Measurements from ENCODE around the gene EPS8.

EPS8 gene

DNA sequence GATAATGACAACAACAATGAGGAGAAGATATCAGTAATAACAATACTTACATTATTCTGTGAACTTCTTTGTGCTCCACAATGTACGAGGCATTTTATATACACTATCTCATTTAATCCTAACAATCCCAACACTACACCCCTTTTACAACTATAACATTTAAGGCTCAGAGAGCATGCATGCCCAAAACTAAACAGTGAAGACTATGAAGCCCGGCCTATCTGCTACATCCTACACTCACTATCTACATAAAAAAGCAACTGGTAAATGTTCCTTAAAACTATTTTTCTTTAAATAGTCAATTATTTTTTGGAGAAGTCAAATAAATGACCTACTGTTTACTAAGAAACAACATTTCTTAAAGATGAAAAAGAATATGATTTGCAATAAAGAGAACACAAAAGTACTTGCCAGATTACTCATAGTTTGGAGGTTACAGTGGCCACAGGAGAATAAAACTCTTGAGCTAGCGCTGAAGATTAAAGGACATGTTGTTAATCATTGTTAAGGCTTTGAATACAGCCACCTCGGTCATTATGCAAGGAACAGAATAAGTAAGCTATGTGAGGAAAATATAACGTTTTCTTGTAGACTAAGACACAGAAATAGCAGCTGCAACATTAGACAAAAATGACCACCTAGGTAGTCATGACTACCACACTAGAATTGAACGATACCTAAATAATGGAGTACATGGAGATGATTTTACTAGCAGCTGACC is 56.7 kb downstream of the EPS8 start:
- peaks cover 11 to 17% of the 10 kb centered on the region in 2 donors for H3K27me3 Mint-ChIP-seq
- H3K27ac Mint-ChIP-seq = no peak overlapping the region
- H3K4me3 Mint-ChIP-seq = no peak overlapping the region
- H3K36me3 Mint-ChIP-seq (ENCODE audit: insufficient read depth) = no peaks in the 10 kb centered on the region
- no peaks in the 10 kb centered on the region for H3K9me3 Mint-ChIP-seq
- DNase-seq = no peak
- no peaks in the 10 kb centered on the region for H3K4me1 Mint-ChIP-seq (ENCODE audit: low read depth in 2 of 2)
- ATAC-seq (replicated peaks) = no peak

DNA sequence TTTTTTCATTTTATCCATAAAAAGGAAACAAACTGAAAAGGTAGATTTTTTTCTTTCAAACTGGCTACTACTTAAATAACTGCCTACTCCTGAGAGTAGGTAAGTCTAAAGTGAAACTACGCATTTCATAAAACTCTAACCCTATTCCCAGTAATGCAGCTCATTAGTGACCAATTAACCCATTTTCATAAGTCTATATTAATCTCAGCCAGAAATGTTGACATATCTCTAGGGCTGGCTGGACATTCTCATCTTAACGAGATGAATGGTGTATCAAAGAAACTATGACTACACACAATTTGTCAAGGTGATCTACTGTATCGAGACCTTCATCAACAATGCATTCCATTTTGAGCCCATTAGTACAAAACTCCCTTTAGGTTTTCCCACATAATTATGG is 57.2 kb downstream of the EPS8 start:
- H3K27me3 Mint-ChIP-seq = peaks cover 11 to 17% of the 10 kb centered on the region in 2 donors
- H3K27ac Mint-ChIP-seq = no peak overlapping the region
- H3K4me3 Mint-ChIP-seq = no peak overlapping the region
- H3K4me1 Mint-ChIP-seq (ENCODE audit: low read depth in 2 of 2) = no peaks in the 10 kb centered on the region
- H3K36me3 Mint-ChIP-seq (ENCODE audit: insufficient read depth) = no peaks in the 10 kb centered on the region
- DNase-seq = no peak
- H3K9me3 Mint-ChIP-seq = no peaks in the 10 kb centered on the region
- no peak for ATAC-seq (replicated peaks)

DNA sequence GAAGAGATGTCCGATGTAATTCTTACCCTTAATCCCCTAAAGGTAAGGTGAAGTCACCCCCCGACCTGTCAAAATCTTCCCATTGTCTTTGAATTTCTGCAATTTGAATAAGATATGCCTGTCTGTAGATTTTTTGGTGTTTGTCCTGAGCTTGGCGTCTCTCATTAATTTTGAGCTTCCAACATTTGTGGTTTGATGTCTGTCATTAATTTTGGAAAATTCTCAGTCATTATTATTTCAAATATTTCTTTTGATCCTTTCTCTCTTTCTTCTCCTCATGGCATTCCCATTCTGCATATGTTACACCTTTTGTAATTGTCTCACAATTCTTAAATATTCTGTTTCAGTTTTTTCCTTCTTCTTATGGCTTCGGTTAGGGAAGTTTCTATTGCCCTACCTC is 60.1 kb downstream of the EPS8 start:
- ATAC-seq (replicated peaks) = no peak
- no peak for DNase-seq
- peaks cover 17 to 25% of the 10 kb centered on the region in 2 donors for H3K27me3 Mint-ChIP-seq
- H3K4me1 Mint-ChIP-seq (ENCODE audit: low read depth in 2 of 2) = no peaks in the 10 kb centered on the region
- no peak overlapping the region for H3K4me3 Mint-ChIP-seq
- H3K27ac Mint-ChIP-seq = no peak overlapping the region
- no peaks in the 10 kb centered on the region for H3K9me3 Mint-ChIP-seq
- H3K36me3 Mint-ChIP-seq (ENCODE audit: insufficient read depth) = no peaks in the 10 kb centered on the region

DNA sequence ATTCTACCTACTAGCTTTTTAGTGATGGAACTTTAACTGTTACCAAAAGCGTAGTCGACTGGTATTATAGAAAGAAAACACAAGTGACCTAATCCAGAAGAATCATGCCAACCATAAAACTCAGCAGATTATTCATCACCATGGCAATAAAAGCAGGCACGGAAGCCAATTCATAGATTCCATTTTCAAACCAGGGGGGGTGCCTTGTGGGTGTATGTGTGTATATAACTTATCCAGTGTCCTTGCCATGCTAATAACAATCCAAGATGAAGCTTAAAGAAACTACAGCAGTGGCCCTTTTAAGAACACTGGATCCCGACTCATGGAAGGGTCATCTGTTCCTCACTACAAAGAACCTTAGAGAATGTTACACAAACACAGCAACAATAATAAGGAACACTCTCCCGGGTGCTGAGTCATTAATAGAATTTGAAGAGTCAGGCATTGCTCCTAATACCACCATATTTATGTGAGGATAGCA is 61.0 kb downstream of the EPS8 start:
- no peak for ATAC-seq (replicated peaks)
- Mint-ChIP-seq H3K4me1 (ENCODE audit: low read depth in 2 of 2) (no peaks in the 10 kb centered on the region), H3K4me3 (no peak overlapping the region), H3K36me3 (ENCODE audit: insufficient read depth) (no peaks in the 10 kb centered on the region), H3K27me3 (peaks cover 17 to 25% of the 10 kb centered on the region in 2 donors), H3K9me3 (no peaks in the 10 kb centered on the region), H3K27ac (no peak overlapping the region)
- DNase-seq = no peak

DNA sequence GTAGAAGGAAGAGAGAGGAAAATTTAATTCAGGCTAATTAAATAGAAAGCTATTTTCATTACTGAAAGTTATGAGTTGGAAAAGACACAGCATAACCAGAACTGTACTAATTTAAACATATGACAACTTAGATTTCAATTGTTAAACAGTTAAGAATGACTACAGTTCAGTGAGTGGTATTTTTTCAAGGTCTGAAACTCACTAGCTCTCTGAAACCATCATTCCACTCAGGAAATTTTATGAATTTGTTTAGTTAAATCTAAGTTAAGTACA is 62.4 kb downstream of the EPS8 start:
- no peaks in the 10 kb centered on the region for H3K36me3 Mint-ChIP-seq (ENCODE audit: insufficient read depth)

DNA sequence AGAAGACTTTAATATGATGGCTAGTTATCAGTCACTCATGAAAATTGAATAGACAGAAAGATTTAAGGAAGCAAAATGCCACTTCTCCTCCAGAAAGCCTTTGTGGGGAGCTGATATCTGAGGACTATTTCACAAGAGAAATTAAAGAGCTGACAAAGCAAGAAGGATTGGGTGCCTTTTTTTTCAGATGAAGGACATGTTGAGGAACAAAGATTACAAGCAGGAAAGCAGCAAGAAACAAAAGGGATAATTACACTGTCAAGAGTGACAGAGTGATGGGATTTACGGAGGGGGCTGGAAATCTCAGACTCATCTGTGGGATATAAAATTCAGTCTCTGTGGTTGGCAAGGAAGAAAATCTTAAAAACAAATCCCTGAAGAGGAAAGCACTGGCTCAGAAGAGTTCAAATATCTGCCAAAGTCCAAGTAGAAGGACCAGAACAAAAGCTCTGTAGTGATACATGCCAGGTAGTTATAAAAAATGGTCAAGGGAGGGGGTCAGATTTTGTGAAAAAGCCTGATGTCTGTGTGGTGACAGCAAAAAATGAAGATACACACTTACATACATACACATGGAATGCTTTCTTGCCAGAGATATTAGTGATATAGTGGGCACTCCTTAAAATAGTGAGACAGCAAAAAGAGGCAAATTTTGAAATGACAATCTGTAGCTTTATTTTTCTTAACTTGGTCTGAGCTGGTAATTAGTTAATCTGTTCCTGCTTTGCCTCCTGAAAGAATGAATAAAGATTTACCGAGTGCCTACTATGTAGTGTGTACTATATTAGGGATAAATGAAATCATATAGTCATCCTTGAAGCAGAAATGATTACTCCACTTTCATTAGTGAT is 62.9 kb downstream of the EPS8 start:
- ATAC-seq (replicated peaks) (no peak), DNase-seq (no peak)
- Mint-ChIP-seq H3K27me3 (peaks cover 24 to 28% of the 10 kb centered on the region in 2 donors), H3K9me3 (no peaks in the 10 kb centered on the region), H3K27ac (no peak overlapping the region), H3K36me3 (ENCODE audit: insufficient read depth) (no peaks in the 10 kb centered on the region), H3K4me3 (no peak overlapping the region), H3K4me1 (ENCODE audit: low read depth in 2 of 2) (no peaks in the 10 kb centered on the region)

More for the DNA sequence above, 62.4 kb downstream of the EPS8 start:
- H3K4me3 Mint-ChIP-seq = no peak overlapping the region
- ATAC-seq (replicated peaks) (no peak), DNase-seq (no peak)
- H3K27ac Mint-ChIP-seq = no peak overlapping the region
- no peaks in the 10 kb centered on the region for H3K4me1 Mint-ChIP-seq (ENCODE audit: low read depth in 2 of 2)
- H3K9me3 Mint-ChIP-seq = no peaks in the 10 kb centered on the region
- H3K27me3 Mint-ChIP-seq = peaks cover 24 to 25% of the 10 kb centered on the region in 2 donors

DNA sequence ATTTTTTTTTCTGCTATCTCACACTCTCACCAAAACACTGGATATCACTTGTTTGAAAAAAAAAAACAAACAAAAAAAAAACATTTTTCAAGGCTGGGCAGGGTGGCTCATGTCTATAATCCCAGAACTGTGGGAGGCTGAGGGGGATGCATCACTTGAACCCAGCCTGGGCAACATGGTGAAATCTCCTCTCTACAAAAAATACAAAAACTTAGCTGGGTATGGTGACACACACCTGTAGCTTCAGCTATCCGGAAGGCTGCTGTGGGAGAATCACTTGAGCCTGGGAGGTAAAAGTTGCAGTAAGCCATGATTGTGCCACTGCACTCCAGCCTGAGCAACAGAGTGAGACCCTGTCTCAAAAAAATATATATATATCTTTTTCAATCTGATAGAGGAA is 66.2 kb downstream of the EPS8 start:
- no peak overlapping the region for H3K4me3 Mint-ChIP-seq
- ATAC-seq (replicated peaks) = no peak
- peak overlapping the region in 1 of 2 donors; percentile 19 for H3K27ac Mint-ChIP-seq
- no peaks in the 10 kb centered on the region for H3K36me3 Mint-ChIP-seq (ENCODE audit: insufficient read depth)
- peaks cover 8 to 19% of the 10 kb centered on the region in 2 donors for H3K27me3 Mint-ChIP-seq
- DNase-seq = no peak
- no peaks in the 10 kb centered on the region for H3K4me1 Mint-ChIP-seq (ENCODE audit: low read depth in 2 of 2)
- H3K9me3 Mint-ChIP-seq = no peaks in the 10 kb centered on the region

DNA sequence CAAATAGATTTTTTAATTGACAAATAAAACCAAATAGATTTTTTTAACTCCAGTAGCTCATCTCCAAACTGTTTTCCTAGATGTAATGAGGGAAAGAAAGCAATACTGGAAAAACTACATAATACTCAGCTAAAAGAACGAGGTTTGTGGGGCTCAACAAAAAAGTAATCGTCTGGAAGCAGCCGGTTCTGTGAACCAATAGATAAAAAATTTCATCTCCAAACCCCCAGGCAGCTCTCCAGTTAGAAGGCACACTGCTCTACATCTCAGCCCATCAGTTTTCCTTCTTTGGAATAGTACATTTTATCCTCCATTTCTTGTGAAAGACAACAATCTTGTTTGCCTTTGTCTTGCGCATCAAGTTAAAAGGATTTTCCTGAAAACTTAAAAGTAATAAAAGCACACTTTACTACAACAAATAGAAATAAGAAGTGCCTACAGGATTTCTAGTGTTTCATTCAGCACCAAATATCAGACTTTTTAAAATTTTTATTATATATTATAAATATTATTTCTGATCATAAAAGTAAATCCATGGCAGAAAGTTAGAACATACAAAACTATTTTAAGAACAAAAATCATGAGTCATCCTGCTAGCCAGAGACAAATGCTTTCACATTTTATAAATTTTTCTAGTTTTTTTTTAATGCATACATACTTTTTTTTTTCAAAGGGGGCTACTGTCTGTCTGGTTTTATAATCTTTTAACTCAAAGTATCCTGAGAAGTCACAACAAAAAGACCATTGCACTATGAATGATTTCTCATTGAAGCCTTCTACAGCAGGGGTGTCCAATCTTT is 67.7 kb downstream of the EPS8 start:
- H3K4me3 Mint-ChIP-seq = no peak overlapping the region
- H3K9me3 Mint-ChIP-seq = no peaks in the 10 kb centered on the region
- peaks cover 8 to 25% of the 10 kb centered on the region in 2 donors for H3K27me3 Mint-ChIP-seq
- no peak overlapping the region for H3K27ac Mint-ChIP-seq
- DNase-seq (no peak), ATAC-seq (replicated peaks) (no peak)
- no peaks in the 10 kb centered on the region for H3K36me3 Mint-ChIP-seq (ENCODE audit: insufficient read depth)
- H3K4me1 Mint-ChIP-seq (ENCODE audit: low read depth in 2 of 2) = no peaks in the 10 kb centered on the region

DNA sequence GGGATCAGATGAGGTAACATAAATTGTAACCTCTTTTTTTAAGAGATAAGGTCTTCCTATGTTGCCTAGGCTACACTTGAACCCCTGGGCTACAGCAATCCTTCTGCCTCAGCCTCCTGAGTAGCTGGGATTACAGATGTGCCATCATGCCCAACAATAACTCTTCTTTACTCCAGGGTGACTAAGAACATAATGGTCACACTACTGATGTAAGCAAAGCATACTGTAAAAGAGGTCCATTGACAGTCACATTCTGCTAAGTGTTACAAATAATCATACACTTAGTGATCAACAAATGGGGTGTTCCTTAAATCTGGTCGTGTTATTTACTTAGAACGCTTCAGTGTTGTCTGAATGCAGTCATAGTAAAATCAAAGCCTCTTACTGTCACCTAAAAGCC is 68.9 kb downstream of the EPS8 start:
- DNase-seq (no peak), ATAC-seq (replicated peaks) (no peak)
- peaks cover 0 to 1% of the 10 kb centered on the region in 2 donors for H3K9me3 Mint-ChIP-seq
- H3K27ac Mint-ChIP-seq = no peak overlapping the region
- no peaks in the 10 kb centered on the region for H3K4me1 Mint-ChIP-seq (ENCODE audit: low read depth in 2 of 2)
- H3K4me3 Mint-ChIP-seq = no peak overlapping the region
- peaks cover 1% of the 10 kb centered on the region for H3K36me3 Mint-ChIP-seq (ENCODE audit: insufficient read depth)
- H3K27me3 Mint-ChIP-seq = peaks cover 12 to 23% of the 10 kb centered on the region in 2 donors

DNA sequence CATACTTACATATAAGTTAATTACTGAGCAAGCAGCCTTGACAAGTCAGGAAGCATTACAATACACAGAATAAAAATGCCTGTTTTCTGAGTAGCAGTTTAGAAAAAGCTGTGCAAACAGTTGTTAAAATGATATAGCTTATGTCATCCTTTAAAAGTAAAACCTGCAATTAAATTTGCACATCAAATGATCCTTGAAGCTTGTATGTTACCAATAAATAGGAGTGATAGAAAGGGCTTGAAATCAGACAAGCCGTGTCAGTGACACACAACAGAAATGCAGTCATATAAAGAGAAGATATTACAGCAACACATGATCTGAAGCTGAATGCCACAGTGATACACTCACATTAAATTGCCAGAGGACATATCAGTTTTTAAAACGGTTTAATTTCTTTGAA is 70.0 kb downstream of the EPS8 start:
- no peak for ATAC-seq (replicated peaks)
- Mint-ChIP-seq H3K4me1 (ENCODE audit: low read depth in 2 of 2) (no peaks in the 10 kb centered on the region), H3K4me3 (no peak overlapping the region), H3K27ac (no peak overlapping the region), H3K9me3 (peaks cover 0 to 1% of the 10 kb centered on the region in 2 donors), H3K36me3 (ENCODE audit: insufficient read depth) (peaks cover 4% of the 10 kb centered on the region), H3K27me3 (peaks cover 20 to 22% of the 10 kb centered on the region in 2 donors)
- no peak for DNase-seq

DNA sequence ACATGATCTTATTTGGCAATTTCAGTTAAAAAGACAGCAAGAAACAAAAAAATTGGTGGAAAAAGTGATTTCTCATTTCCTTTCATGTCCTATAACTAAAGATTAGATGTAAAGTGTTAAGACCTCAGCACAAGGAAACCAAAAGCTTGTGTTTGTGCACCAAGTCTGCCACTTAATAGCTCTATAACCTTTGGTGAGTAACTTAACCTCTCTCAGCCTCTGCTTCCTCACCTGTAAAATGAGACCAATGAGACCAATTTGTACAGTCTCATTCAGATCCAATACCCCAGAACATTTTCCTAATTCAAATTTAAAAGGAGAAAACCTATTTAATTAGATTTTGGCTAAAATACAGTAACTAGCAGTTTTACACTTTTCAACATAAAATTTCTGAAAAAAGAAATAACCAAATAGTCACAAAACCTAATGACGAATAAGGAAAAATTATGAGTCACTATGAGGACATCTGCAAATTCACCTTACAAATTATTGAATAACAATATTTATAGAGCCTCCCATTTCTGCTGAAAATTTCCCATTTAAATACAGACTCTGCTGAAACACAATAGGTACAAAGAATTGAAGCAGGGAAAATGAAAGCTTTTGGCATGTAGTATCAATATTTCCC is 71.1 kb downstream of the EPS8 start:
- H3K27ac Mint-ChIP-seq = no peak overlapping the region
- DNase-seq = no peak
- H3K9me3 Mint-ChIP-seq = peaks cover 0 to 1% of the 10 kb centered on the region in 2 donors
- ATAC-seq (replicated peaks) = no peak
- no peaks in the 10 kb centered on the region for H3K4me1 Mint-ChIP-seq (ENCODE audit: low read depth in 2 of 2)
- peaks cover 20 to 22% of the 10 kb centered on the region in 2 donors for H3K27me3 Mint-ChIP-seq
- peaks cover 4% of the 10 kb centered on the region for H3K36me3 Mint-ChIP-seq (ENCODE audit: insufficient read depth)
- H3K4me3 Mint-ChIP-seq = no peak overlapping the region

DNA sequence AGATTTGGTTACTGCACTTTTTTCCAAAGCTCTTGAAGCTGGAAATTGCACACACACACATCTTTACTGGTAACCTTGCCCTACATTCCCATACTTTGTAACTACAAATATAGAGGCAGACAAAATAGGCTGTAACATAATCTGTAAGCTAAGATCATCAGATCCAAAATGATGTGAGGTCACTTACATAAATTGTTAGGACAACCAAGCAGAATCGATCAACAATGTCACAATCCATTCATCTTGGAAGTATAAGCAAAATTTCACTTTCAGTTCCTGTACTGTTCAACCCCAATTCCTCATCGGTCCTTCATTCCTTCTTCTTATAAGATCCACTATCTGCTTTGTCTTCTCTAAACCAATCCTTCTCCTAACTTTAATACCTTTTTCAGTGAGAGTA is 72.6 kb downstream of the EPS8 start:
- Mint-ChIP-seq H3K4me3 (no peak overlapping the region), H3K4me1 (ENCODE audit: low read depth in 2 of 2) (no peaks in the 10 kb centered on the region), H3K27ac (no peak overlapping the region), H3K36me3 (ENCODE audit: insufficient read depth) (peaks cover 4% of the 10 kb centered on the region), H3K27me3 (peaks cover 12 to 22% of the 10 kb centered on the region in 2 donors), H3K9me3 (peaks cover 0 to 1% of the 10 kb centered on the region in 2 donors)
- ATAC-seq (replicated peaks) (no peak), DNase-seq (no peak)

DNA sequence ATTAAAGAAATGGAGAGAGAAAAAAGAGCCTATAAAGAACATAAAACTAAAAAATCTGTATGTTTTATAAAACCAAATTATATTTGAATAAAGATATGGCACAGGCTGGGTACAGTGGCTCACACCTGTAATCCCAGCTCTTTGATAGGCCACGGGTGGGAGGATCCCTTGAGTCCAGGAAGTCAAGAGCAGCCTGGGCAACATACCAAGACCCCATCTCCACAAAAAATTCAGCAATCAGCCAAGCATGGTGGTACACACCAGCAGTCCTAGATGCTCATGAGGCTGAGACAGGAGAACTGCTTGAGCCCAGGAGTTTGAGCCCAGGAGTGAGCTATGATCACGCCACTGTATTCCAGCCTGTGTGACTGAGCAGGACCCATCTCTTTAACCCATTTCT is 74.9 kb downstream of the EPS8 start:
- H3K36me3 Mint-ChIP-seq (ENCODE audit: insufficient read depth) = peaks cover 4% of the 10 kb centered on the region
- peak overlapping the region in 1 of 2 donors; percentile 17 for H3K27ac Mint-ChIP-seq
- H3K4me1 Mint-ChIP-seq (ENCODE audit: low read depth in 2 of 2) = no peaks in the 10 kb centered on the region
- H3K4me3 Mint-ChIP-seq = no peak overlapping the region
- ATAC-seq (replicated peaks) (no peak), DNase-seq (no peak)
- H3K27me3 Mint-ChIP-seq = peaks cover 17 to 20% of the 10 kb centered on the region in 2 donors
- peaks cover 0 to 1% of the 10 kb centered on the region in 2 donors for H3K9me3 Mint-ChIP-seq

All from effector memory CD8-positive, alpha-beta T cell (primary cell).